ENCODE data around the gene ROPN1.
A peak's percentile ranks its signal among the peaks of the same experiment; 100 is the strongest.
"Not testable (repeated sequence)": the region's sequence is repeated elsewhere in the genome, so short reads cannot be mapped to it uniquely, and the experiment has no call there.

ROPN1 gene

DNA sequence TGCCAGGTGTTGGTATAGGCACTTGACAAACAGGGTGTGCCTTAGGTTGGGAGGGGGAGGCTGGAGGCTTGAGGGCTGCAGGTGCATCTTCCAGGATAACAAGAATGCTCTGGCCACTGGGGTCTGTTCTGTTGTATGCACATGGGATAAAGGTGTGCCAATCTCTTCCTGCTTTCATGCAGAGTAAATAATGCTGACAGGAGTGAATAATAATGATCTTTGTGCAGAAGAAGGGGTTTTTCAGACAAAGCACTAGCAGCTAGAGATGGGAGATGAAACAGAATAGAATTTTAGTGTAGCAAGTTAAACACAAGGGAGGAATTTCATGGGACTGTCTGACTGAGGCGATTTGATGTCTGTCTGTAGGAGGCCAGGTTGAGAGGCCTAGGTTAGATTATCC lies 1.9 kb upstream of the ROPN1 start:
- no peak for DNase-seq (ENCODE audit: low spot score)

- DNase-seq (ENCODE audit: low spot score), result no peak
Observed at GRCh38 chr3:123986427-123986826, 5.5 kb downstream of the ROPN1 start.

DNA sequence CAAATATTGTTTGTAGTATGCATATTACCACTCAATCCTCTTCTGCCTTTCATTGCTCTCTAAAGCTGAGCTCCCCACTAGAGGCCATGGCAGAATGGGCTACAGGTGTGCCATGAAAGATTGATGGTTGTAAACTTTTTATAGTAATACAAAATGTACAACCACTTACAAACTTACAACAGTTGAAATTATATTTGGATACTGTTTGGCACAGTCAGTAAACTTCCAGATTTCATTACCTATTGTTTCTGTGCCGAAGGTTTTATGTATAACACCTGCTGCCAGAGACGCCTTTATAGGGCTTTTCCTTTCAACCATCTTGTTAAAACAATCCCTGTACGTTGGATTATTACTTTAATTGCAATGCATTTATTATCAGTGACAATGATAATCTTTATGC lies 7.0 kb downstream of the ROPN1 start:
- DNase-seq (ENCODE audit: low spot score), result no peak

GRCh38 chr3:123984350-123984749 lies 7.6 kb downstream of the ROPN1 start:
- DNase-seq (ENCODE audit: low spot score), result no peak

GRCh38 chr3:123981317-123981716 lies 10.6 kb downstream of the ROPN1 start:
- not testable (repeated sequence) for DNase-seq (ENCODE audit: low spot score)

- no peak for DNase-seq (ENCODE audit: low spot score)
Observed at GRCh38 chr3:123980539-123980938, 11.4 kb downstream of the ROPN1 start.

- peak; percentile 51 for DNase-seq (ENCODE audit: low spot score)
Observed at GRCh38 chr3:123979525-123980501, 12.1 kb downstream of the ROPN1 start.

DNA sequence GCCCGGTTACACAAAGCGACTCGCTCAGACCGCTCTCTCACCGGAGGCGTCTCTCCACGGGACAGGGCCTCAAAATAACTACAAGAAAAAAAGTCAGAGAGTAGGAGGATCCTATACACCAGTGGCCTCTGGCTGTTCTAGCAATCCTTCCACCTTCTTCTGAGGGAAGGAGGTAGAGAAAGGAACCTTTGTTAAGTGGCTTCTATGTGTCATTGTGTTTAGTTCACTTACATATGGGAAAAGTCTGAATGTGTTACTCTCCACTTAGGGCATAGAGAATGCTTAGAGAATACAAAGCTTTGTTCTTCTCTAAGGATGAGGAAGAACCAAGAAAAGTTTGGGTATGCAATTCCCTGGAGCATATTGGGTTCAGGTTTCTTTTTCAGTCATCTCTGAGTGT lies 15.0 kb downstream of the ROPN1 start:
- peak; percentile 85 for DNase-seq (ENCODE audit: low spot score)

GRCh38 chr3:123976181-123976898 lies 15.6 kb downstream of the ROPN1 start:
- peak; percentile 74 for DNase-seq (ENCODE audit: low spot score)

DNA sequence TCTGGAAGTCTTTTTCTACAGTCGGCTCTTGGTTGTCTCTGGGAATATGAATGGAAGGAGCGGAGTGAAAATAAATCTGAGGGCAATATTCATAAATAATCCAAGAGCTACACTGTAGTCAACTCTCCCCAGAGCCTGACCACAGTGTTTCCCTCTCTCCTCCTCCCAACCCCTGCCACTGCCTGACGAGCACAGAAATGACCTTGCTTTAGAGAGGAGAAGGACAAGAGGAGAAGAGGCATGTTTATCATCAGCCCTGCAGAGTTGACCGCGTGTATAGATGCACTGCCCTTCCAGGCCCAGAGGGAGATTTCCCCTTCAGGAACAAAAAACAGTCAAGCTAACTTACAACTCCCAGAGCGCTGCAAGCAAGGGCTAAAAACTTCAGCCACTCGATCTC lies 16.9 kb downstream of the ROPN1 start:
- DNase-seq (ENCODE audit: low spot score), result not testable (repeated sequence)

DNA sequence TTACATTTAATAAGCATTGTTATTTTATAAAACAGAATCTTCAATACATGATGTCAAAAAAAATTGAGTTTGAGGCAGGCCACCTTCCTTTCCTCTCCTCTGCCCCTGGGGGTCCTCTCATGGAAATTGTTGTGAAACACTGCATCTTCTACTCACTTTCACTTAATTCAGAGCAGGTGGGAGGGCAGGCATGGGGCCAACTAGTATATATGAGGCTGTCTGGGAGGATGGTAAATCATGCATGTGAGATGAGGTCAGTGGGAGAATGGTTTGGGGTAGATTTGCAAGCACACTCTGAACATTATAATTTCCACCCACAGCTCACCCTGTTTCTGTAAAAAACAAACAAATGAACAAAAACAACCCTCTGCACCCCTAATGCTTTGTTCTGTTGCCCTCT lies 20.5 kb downstream of the ROPN1 start:
- DNase-seq (ENCODE audit: low spot score), result no peak

- not testable (repeated sequence) for DNase-seq (ENCODE audit: low spot score)
Observed at GRCh38 chr3:123967260-123967659, 24.7 kb downstream of the ROPN1 start.

DNA sequence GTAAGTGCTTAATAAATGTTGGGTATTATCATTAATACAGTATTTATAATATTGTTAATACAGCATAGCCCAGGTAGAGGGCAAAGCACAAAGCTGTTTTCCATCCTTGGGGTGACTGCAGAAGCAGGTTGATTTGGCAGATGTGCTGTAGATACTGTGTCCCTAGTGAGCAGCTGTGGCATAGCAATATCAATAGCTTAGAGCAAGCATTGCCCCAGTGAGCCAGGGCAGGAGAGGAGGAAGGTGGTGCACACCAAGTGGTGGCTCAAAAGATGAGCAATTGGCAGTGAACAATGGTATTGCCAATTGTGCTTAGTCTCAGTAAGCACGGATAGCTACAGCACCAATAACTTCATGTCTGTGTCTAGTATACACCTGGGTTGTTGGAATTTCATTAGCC lies 25.1 kb downstream of the ROPN1 start:
- DNase-seq (ENCODE audit: low spot score), result not testable (repeated sequence)

DNA sequence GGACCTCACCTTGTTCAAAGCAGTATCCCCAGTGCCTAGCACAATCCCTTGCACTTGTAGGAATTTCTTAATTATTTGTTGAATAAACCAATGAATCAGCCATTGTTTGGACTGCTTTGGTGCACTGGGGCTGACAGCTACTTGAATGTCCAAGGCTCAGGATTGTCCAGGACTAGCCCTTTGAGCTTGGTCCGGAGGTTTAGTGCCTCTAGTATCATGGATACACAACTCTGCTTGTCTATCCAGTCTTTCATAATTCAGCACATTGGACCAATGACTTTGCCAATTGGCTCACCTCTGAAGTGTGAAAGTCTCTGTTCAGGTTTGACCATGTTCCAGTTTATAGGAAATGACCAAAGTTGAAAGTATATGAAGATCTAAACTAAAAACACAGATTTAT lies 27.1 kb downstream of the ROPN1 start:
- DNase-seq (ENCODE audit: low spot score), result not testable (repeated sequence)

GRCh38 chr3:123961508-123961856 lies 30.4 kb downstream of the ROPN1 start:
- no peak for DNase-seq (ENCODE audit: low spot score)

GRCh38 chr3:123960781-123961507 lies 31.0 kb downstream of the ROPN1 start, which contains the start of gene CCDC14:
CCDC14 (minus strand) TSS chr3:123961229; CDS start chr3:123961173, 56 bp downstream.
- peak; percentile 91 for DNase-seq (ENCODE audit: low spot score)

DNA sequence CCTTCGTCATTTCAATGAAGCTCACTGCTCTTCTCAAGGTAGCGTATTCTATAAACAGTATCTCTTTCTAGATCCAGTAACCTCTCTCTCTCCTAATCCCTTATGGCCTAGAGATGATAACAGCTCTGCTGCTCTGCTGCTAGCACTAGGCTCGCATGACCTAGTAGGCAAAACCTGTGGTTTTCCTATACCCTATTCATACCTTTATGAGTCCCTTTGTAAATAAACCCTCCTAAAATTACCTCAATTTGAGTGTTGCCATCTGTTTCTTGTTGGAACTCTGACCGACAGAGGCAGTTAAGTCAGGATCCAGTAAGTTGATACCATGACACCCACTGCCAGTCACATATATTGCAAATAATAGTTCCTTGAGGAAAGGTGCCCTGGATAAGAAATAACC lies 38.2 kb downstream of the ROPN1 start:
- DNase-seq (ENCODE audit: low spot score), result no peak

GRCh38 chr3:123952844-123953520 lies 38.9 kb downstream of the ROPN1 start:
- DNase-seq (ENCODE audit: low spot score), result no peak

GRCh38 chr3:123951522-123952447 lies 40.1 kb downstream of the ROPN1 start:
- no peak for DNase-seq (ENCODE audit: low spot score)

- DNase-seq (ENCODE audit: low spot score), result no peak
Observed at GRCh38 chr3:123949641-123950040, 42.3 kb downstream of the ROPN1 start.

GRCh38 chr3:123948449-123948848 lies 43.5 kb downstream of the ROPN1 start:
- no peak for DNase-seq (ENCODE audit: low spot score)

All from COLO829 (cell line).